ENCODE results near the gene RPL36A. TPM values are rescaled to one million over a fixed set of nuclear protein-coding genes. Genes with fewer than 3 reads are reported as not detected.
A peak's percentile ranks its signal among the peaks of the same experiment; 100 is the strongest.

RPL36A gene
- total and polyA plus RNA-seq, 9 donors, result 1,610 to 2,963 (median 1,694) TPM

DNA sequence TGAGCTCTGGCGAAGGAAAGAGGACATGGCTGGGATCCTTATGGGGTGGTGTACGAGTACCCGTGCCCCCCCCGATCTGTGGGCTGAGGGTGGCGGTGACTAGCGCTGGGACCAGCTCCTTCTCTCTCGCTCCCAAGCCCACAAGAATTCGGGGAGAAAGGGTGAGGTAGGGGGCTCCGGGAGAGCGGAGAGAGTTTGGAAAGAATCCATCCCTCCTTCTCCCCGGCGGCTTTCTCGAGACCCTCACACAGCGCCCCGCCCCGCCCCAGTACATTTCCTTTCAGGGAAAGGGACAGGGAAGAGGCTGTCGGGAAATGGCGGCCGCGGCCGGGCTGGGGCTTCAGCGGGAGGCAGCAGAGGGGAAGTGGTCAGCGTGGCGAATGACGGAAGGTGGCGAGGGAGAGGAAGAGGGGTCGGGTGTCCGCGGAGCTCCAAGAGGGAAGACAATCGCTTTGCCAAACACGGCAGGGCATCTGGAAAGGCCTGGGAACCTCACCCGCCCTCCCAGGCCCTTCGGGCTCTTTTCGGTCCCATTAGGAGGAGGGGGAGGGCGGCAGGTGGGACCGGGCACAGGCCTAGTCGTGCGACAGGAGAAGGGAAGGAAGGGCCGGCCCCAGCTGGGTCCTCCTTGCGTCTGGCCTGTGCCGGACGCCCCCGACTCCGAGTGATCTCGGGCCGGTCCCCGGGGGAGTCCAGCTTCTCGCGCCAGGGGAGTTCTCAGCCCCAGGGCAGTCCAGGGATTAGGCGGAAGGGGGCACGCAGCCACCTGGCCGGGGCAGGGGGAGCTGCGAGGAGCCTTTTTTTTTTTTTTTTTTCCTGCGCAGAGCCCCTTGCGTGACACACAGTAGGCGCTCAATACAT is 27.4 kb downstream of the RPL36A start:
- H3K27ac ChIP-seq (ENCODE audit: low read length), result peak overlapping the region; percentile 91
- 17% methylated on average over 35 of the region's 56 CpGs for WGBS (ENCODE audit: insufficient coverage)
- H3K4me3 ChIP-seq (ENCODE audit: low read length), result peak overlapping the region; percentile 70
- peaks cover 4% of the 10 kb centered on the region for H3K4me1 ChIP-seq (ENCODE audit: control insufficient read depth, insufficient read depth, low read length)
- H3K27me3 ChIP-seq (ENCODE audit: control insufficient read depth, insufficient read depth, low read length), result peaks cover 17% of the 10 kb centered on the region
- peaks cover 4% of the 10 kb centered on the region for H3K36me3 ChIP-seq (ENCODE audit: control insufficient read depth, insufficient read depth, low read length)
- DNase-seq, result peak; percentile 75
- H3K9me3 ChIP-seq (replicated peaks; ENCODE audit: control insufficient read depth, low read depth, low read length), result no peaks in the 10 kb centered on the region

DNA sequence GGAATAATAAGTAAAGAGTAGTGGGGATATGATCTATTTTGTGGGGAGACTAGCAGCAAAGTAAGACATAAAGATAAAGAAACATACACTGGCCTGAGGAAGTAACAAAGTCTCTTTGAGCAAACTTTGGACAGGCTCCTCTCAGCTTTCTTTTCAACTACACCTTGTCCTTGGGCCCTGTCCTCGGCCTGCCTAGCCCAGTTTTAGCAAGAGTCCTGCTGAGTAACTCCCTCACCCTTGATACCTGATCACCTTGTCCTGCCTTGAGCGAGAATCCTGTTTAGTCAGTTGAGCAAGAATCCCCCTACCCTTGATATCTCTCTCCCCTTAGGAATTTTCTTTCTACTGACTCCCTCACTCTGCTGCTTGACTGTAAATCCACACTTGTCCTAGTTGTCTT is 28.7 kb downstream of the RPL36A start:
- peaks cover 4% of the 10 kb centered on the region for H3K4me1 ChIP-seq (ENCODE audit: control insufficient read depth, insufficient read depth, low read length)
- H3K36me3 ChIP-seq (ENCODE audit: control insufficient read depth, insufficient read depth, low read length), result peaks cover 7% of the 10 kb centered on the region
- H3K4me3 ChIP-seq (ENCODE audit: low read length), result no peak overlapping the region
- peaks cover 17% of the 10 kb centered on the region for H3K27me3 ChIP-seq (ENCODE audit: control insufficient read depth, insufficient read depth, low read length)
- no peak overlapping the region for H3K27ac ChIP-seq (ENCODE audit: low read length)
- no peaks in the 10 kb centered on the region for H3K9me3 ChIP-seq (replicated peaks; ENCODE audit: control insufficient read depth, low read depth, low read length)
- DNase-seq, result no peak
- WGBS (ENCODE audit: insufficient coverage), result 82% methylated on average over 2 of the region's 2 CpGs

GRCh38 chrX:101427954-101428353 is 37.1 kb downstream of the RPL36A start:
- H3K9me3 ChIP-seq (replicated peaks; ENCODE audit: control insufficient read depth, low read depth, low read length), result peaks cover 4% of the 10 kb centered on the region
- no CpG with 5 or more reads among the region's 2 CpGs for WGBS (ENCODE audit: insufficient coverage)
- no peaks in the 10 kb centered on the region for H3K4me1 ChIP-seq (ENCODE audit: control insufficient read depth, insufficient read depth, low read length)
- H3K27ac ChIP-seq (ENCODE audit: low read length), result no peak overlapping the region
- peaks cover 2% of the 10 kb centered on the region for H3K27me3 ChIP-seq (ENCODE audit: control insufficient read depth, insufficient read depth, low read length)
- peaks cover 17% of the 10 kb centered on the region for H3K36me3 ChIP-seq (ENCODE audit: control insufficient read depth, insufficient read depth, low read length)
- H3K4me3 ChIP-seq (ENCODE audit: low read length), result no peak overlapping the region
- DNase-seq, result no peak

- H3K4me1 ChIP-seq (ENCODE audit: control insufficient read depth, insufficient read depth, low read length), result no peaks in the 10 kb centered on the region
- H3K36me3 ChIP-seq (ENCODE audit: control insufficient read depth, insufficient read depth, low read length), result peaks cover 10% of the 10 kb centered on the region
- peaks cover 4% of the 10 kb centered on the region for H3K9me3 ChIP-seq (replicated peaks; ENCODE audit: control insufficient read depth, low read depth, low read length)
- H3K4me3 ChIP-seq (ENCODE audit: low read length), result no peak overlapping the region
- no CpG with 5 or more reads among the region's 1 CpG for WGBS (ENCODE audit: insufficient coverage)
- no peak for DNase-seq
- H3K27ac ChIP-seq (ENCODE audit: low read length), result no peak overlapping the region
- H3K27me3 ChIP-seq (ENCODE audit: control insufficient read depth, insufficient read depth, low read length), result peaks cover 2% of the 10 kb centered on the region
Measured at GRCh38 chrX:101429934-101430333, 39.1 kb downstream of the RPL36A start.

- no peak for DNase-seq
Measured at GRCh38 chrX:101430457-101431078, 39.8 kb downstream of the RPL36A start.

GRCh38 chrX:101442085-101442484 is 51.3 kb downstream of the RPL36A start:
- H3K27me3 ChIP-seq (ENCODE audit: control insufficient read depth, insufficient read depth, low read length), result peaks cover 3% of the 10 kb centered on the region
- H3K4me1 ChIP-seq (ENCODE audit: control insufficient read depth, insufficient read depth, low read length), result no peaks in the 10 kb centered on the region
- no peak for DNase-seq
- peaks cover 3% of the 10 kb centered on the region for H3K9me3 ChIP-seq (replicated peaks; ENCODE audit: control insufficient read depth, low read depth, low read length)
- H3K27ac ChIP-seq (ENCODE audit: low read length), result no peak overlapping the region
- no peak overlapping the region for H3K4me3 ChIP-seq (ENCODE audit: low read length)
- H3K36me3 ChIP-seq (ENCODE audit: control insufficient read depth, insufficient read depth, low read length), result peaks cover 21% of the 10 kb centered on the region
- WGBS (ENCODE audit: insufficient coverage), result no CpG with 5 or more reads among the region's 2 CpGs

More at GRCh38 chrX:101430457-101431078, 39.8 kb downstream of the RPL36A start:
- no peaks in the 10 kb centered on the region for H3K4me1 ChIP-seq (ENCODE audit: control insufficient read depth, insufficient read depth, low read length)
- no peak overlapping the region for H3K27ac ChIP-seq (ENCODE audit: low read length)
- H3K27me3 ChIP-seq (ENCODE audit: control insufficient read depth, insufficient read depth, low read length), result peaks cover 2% of the 10 kb centered on the region
- no peak overlapping the region for H3K4me3 ChIP-seq (ENCODE audit: low read length)
- peaks cover 9% of the 10 kb centered on the region for H3K36me3 ChIP-seq (ENCODE audit: control insufficient read depth, insufficient read depth, low read length)
- peaks cover 4% of the 10 kb centered on the region for H3K9me3 ChIP-seq (replicated peaks; ENCODE audit: control insufficient read depth, low read depth, low read length)
- WGBS (ENCODE audit: insufficient coverage), result 86% methylated on average over 1 of the region's 2 CpGs

Other genes with a start within 250 kb of the RPL36A start
- gene DRP2, start 171.2 kb upstream of the RPL36A start, total RNA-seq, result 1.6 TPM
- gene DRP2, start 171.2 kb upstream of the RPL36A start, polyA plus RNA-seq (ENCODE audit: insufficient read depth in 1 of 8, insufficient read length in 8 of 8, low replicate concordance in 1 of 8), result 1 to 10 TPM; 1.7 to 3.9 (median 2.9) TPM
- gene TAF7L, start 99.7 kb upstream of the RPL36A start, total RNA-seq, result 0.09 TPM
- gene TAF7L, start 99.7 kb upstream of the RPL36A start, polyA plus RNA-seq (ENCODE audit: insufficient read depth in 1 of 8, insufficient read length in 8 of 8, low replicate concordance in 1 of 8), result under 1 TPM; 0.14 to 0.30 (median 0.18) TPM
- gene TIMM8A, start 42.3 kb upstream of the RPL36A start, total RNA-seq, result 3.1 TPM
- 10 to 100 TPM in 7 of 8 donors, 1 to 10 TPM in 1; 7.8 to 14.0 (median 11.5) TPM for gene TIMM8A, start 42.3 kb upstream of the RPL36A start, polyA plus RNA-seq (ENCODE audit: insufficient read depth in 1 of 8, insufficient read length in 8 of 8, low replicate concordance in 1 of 8)
- 1.5 TPM for gene BTK, start 4.8 kb upstream of the RPL36A start, total RNA-seq
- gene BTK, start 4.8 kb upstream of the RPL36A start, polyA plus RNA-seq (ENCODE audit: insufficient read depth in 1 of 8, insufficient read length in 8 of 8, low replicate concordance in 1 of 8), result 1 to 10 TPM; 1.7 to 3.5 (median 2.4) TPM
- gene GLA, start 16.9 kb downstream of the RPL36A start, total RNA-seq, result 18.0 TPM
- gene GLA, start 16.9 kb downstream of the RPL36A start, polyA plus RNA-seq (ENCODE audit: insufficient read depth in 1 of 8, insufficient read length in 8 of 8, low replicate concordance in 1 of 8), result 10 to 100 TPM; 14.5 to 21.0 (median 16.8) TPM
- gene HNRNPH2, start 17.2 kb downstream of the RPL36A start, total RNA-seq, result 40.8 TPM
- gene HNRNPH2, start 17.2 kb downstream of the RPL36A start, polyA plus RNA-seq (ENCODE audit: insufficient read depth in 1 of 8, insufficient read length in 8 of 8, low replicate concordance in 1 of 8), result 10 to 100 TPM; 55.7 to 80.1 (median 69.1) TPM
- gene ARMCX4, start 94.4 kb downstream of the RPL36A start, total RNA-seq, result 18.5 TPM
- gene ARMCX4, start 94.4 kb downstream of the RPL36A start, polyA plus RNA-seq (ENCODE audit: insufficient read depth in 1 of 8, insufficient read length in 8 of 8, low replicate concordance in 1 of 8), result 10 to 100 TPM; 30.2 to 47.6 (median 41.7) TPM
- 74.7 TPM for gene ARMCX1, start 159.5 kb downstream of the RPL36A start, total RNA-seq
- 10 to 100 TPM; 74.0 to 82.9 (median 78.8) TPM for gene ARMCX1, start 159.5 kb downstream of the RPL36A start, polyA plus RNA-seq (ENCODE audit: insufficient read depth in 1 of 8, insufficient read length in 8 of 8, low replicate concordance in 1 of 8)
- gene ARMCX6, start 227.0 kb downstream of the RPL36A start, total RNA-seq, result 104 TPM
- gene ARMCX6, start 227.0 kb downstream of the RPL36A start, polyA plus RNA-seq (ENCODE audit: insufficient read depth in 1 of 8, insufficient read length in 8 of 8, low replicate concordance in 1 of 8), result 100 to 1,000 TPM in 7 of 8 donors, 10 to 100 TPM in 1; 90.2 to 128 (median 112) TPM
- gene ARMCX3, start 232.1 kb downstream of the RPL36A start, total RNA-seq, result 98.3 TPM
- 100 to 1,000 TPM in 7 of 8 donors, 10 to 100 TPM in 1; 97.0 to 144 (median 138) TPM for gene ARMCX3, start 232.1 kb downstream of the RPL36A start, polyA plus RNA-seq (ENCODE audit: insufficient read depth in 1 of 8, insufficient read length in 8 of 8, low replicate concordance in 1 of 8)

Measured in muscle of leg (tissue), 11 donors.